ENCODE data around the gene ZBTB43.
"Not testable (repeated sequence)": the region's sequence is repeated elsewhere in the genome, so short reads cannot be mapped to it uniquely, and the experiment has no call there.

ZBTB43 gene

GRCh38 chr9:126790561-126790960 lies 14.3 kb upstream of the ZBTB43 start:
- DNase-seq (ENCODE audit: low read depth in 3 of 3, low spot score in 1 of 3), result no peak

- no peak for DNase-seq (ENCODE audit: low read depth in 3 of 3, low spot score in 1 of 3)
Observed at GRCh38 chr9:126791406-126792230, 13.2 kb upstream of the ZBTB43 start.

DNA sequence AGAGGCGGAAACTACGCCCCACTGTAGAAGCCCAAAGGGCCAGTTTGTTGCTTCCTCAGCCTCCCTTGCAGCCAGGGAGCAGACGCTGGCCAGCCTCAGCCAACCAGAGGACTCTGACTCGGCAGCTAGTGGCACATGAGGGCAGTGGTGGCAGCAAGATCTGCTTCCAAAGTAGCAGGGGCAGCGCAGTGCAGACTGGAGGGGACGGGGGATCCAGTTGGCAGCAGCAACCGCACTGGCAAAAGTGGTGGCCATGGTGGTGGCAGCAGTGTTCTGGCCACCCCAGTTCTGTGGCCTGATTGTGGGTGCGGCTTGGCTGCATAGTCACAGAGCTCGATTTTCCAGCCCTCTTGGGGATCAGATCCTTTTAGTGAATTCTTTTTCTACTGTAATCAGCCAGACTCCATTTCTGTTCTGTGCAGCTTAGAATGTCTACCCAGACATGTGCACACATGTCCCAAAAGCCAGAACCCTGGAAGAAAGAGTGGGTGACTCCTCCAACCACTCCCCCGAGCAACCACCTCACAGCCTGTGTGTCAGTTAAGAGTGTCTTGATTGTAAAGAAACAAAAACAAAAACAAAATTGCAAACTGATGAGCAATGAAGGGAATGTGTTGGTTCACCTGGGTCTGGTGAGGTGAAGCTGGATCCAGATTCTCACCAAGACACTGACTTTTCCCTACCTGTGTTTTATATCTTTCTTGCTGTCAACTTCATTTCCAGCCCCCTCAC lies 11.0 kb upstream of the ZBTB43 start:
- DNase-seq (ENCODE audit: low read depth in 3 of 3, low spot score in 1 of 3), result no peak

GRCh38 chr9:126794441-126794840 lies 10.4 kb upstream of the ZBTB43 start:
- no peak for DNase-seq (ENCODE audit: low read depth in 3 of 3, low spot score in 1 of 3)

DNA sequence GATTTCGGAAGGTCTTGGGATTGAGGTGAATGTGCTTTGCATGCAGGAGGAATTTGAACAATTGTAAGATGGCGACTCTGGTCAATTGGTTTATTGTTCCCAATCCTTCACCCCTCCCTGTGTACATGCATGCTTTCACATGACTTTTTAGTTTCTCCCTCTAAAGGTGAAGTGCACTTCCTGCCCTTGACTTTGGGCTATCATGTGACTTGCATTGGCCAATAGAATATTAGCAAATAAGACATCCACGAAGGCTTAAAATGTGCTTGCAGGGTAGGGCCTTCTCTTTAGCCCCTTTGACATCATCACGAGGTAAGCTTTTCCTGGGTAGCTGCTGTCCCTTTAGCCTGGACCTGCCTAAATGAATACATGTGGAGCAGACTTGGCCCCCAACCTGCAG lies 8.1 kb upstream of the ZBTB43 start:
- no peak for DNase-seq (ENCODE audit: low read depth in 3 of 3, low spot score in 1 of 3)

DNA sequence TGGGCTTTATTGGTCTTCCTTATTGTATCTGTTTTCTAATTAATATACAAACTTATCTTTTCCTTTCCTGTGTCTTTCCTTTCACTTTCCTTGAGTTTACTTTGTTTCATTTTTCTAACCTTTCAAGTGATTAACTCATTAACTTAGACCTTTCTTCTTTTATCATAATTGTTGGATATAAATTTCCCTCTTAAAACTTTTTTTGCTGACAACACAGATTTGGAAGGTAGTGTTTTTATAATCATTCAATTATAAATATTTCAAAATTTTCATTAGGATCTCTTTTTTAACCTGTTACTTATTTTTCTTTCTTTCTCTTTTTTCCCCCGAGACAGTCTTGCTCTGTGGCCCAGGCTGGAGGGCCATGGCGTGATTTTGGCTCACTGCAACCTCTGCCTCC lies 6.9 kb upstream of the ZBTB43 start:
- DNase-seq (ENCODE audit: low read depth in 3 of 3, low spot score in 1 of 3), result no peak

GRCh38 chr9:126799034-126799433 lies 5.8 kb upstream of the ZBTB43 start:
- no peak for DNase-seq (ENCODE audit: low read depth in 3 of 3, low spot score in 1 of 3)

DNA sequence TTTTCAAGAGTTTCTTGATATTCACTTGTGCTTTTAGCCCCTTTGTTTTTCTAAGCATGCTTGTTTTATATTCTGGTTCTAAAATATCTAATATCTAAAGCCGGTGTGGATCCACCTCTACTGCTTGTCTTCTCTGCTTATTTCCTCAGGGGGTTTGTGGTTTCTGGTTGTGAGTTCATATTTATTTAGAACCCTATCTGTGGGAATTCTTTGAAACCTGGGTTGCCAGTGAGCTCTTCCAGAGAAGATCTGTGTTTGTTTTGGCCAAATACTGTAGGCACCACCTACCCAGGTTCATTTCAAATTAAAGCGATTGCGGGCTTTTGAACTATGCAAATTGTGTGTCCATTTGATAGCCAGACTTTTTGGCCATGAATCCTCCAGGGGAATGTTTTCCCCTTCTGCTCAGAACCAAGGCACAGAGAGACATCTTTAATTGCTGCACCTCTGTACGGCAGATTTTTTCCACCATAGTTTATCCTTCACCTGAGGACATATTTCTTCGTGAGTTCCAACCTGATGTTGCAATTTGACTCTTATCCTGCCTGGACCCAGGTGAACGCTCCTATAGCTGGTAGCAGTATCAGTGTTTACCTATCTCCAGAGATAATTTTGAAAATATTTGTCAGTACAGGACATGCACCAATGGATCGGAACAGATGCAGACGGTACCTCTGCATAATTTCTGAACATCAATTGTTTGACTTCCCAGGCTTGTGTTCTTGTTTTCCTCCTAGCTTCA lies 2.4 kb upstream of the ZBTB43 start:
- DNase-seq (ENCODE audit: low read depth in 3 of 3, low spot score in 1 of 3), result no peak

DNA sequence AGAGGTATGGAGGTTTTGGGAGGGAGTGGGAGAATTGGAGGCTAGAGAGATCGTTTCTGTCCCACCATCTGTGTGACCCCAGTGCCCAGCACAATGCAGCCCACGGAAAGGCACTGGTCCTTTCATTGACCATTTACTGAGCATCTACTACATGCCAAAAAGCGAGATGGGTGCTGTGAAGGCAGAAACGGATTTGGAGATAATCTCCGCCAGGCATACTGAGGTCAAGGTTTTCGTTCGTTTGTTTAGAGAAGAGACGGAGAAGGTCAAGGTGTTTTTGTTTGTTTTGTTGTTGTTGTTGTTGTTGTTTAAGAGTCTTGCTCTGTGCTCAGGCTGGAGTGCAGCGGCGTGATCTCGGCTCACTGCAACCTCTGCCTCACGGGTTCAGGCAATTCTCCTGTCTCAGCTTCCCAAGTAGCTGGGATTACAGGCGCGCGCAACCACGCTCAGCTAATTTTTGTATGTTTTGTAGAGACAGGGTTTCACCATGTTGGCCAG lies 593 bp upstream of the ZBTB43 start:
- DNase-seq (ENCODE audit: low read depth in 3 of 3, low spot score in 1 of 3), result no peak

- peak; percentile 39 to 57 (median 53) for DNase-seq (ENCODE audit: low read depth in 3 of 3, low spot score in 1 of 3)
Observed at GRCh38 chr9:126805554-126806262, 868 bp downstream of the ZBTB43 start.

- no peak for DNase-seq (ENCODE audit: low read depth in 3 of 3, low spot score in 1 of 3)
Observed at GRCh38 chr9:126806336-126806735, 1.5 kb downstream of the ZBTB43 start.

DNA sequence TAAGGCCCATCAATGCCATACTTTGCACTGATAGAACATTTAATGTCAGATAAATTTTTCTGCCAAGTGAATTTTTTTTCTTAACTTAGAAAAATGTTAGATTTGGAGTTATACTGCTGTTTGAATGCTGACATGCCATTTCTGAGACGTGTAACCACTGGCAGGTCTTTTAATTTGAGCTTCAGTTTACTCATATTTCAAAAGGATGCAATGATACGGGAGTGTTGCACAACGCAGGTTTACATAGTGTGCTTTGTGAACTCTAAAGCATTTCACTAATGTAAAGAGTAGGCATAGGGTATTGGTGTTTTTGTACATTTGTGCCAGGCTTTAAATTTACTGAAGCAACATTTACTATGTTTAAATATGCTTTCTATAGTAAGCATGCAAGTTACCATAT lies 4.2 kb downstream of the ZBTB43 start:
- DNase-seq (ENCODE audit: low read depth in 3 of 3, low spot score in 1 of 3), result no peak

DNA sequence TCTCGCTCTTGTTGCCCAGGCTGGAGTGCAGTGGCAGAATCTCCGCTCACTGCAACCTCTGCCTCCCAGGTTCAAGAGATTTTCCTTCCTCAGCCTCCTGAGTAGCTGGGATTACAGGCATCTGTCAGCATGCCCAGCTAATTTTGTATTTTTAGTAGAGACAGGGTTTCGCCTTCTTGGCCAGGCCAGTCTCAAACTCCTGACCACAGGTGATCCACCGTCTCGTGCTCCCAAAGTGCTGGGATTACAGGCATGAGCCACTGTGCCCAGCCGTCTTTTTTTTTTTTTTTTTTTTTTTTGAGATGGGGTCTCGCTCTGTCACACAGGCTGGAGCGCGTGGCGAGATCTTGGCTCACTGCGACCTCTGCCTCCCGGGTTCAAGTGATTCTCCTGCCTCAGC lies 5.4 kb downstream of the ZBTB43 start:
- DNase-seq (ENCODE audit: low read depth in 3 of 3, low spot score in 1 of 3), result not testable (repeated sequence)

- DNase-seq (ENCODE audit: low read depth in 3 of 3, low spot score in 1 of 3), result no peak
Observed at GRCh38 chr9:126813072-126813471, 8.2 kb downstream of the ZBTB43 start.

DNA sequence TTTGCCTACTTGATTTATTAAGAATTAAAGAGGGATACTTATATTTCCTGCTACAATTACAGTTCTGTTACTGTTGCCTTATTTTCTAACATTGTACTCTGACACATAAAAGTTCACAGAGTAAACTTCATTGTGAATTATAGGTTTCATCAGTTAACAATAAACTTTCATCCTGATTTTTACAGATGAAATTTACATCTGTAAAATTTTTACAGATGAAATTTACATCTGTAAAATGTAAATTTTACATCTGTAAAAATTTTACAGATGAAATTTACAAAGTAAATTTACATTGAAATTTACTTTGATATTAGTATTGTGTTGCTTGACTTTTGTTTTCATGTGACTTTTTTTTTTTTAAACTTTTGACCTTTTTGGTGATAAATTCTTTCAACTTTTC lies 9.3 kb downstream of the ZBTB43 start:
- DNase-seq (ENCODE audit: low read depth in 3 of 3, low spot score in 1 of 3), result no peak

DNA sequence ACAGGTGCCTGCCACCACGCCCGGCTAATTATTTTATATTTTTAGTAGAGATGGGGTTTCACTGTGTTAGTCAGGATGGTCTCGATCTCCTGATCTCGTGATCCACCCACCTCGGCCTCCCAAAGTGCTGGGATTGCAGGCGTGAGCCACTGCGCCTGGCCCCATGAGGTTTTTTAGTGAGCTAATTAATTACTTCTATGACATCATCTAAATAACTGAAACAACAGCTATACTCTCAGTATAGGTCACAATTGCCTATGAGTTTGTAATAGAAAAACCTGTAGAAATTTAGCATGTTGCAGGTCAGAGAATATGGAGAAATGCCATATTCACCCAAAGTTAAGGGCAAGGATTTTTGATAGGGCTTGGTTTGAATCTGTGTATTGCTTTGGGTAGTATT lies 12.8 kb downstream of the ZBTB43 start:
- DNase-seq (ENCODE audit: low read depth in 3 of 3, low spot score in 1 of 3), result not testable (repeated sequence)

GRCh38 chr9:126818482-126818881 lies 13.6 kb downstream of the ZBTB43 start:
- no peak for DNase-seq (ENCODE audit: low read depth in 3 of 3, low spot score in 1 of 3)

DNA sequence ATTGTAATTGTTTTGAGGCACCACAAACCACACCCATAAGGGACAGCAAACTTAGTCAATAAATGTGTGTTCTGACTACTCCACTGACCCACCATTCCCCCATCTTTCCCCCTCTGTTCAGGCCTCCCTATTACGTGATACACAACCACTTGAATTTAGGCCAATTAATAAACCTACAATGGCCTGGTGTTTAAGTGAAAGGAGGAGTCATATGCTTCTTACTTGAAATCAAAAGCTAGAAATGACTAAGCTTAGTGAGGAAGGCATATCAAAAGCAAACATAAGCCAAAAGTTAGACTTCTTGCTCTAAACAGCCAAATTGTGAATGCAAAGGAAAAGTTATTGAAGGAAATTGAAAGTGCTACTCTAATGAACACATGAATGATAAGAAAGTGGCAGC lies 14.6 kb downstream of the ZBTB43 start:
- no peak for DNase-seq (ENCODE audit: low read depth in 3 of 3, low spot score in 1 of 3)

DNA sequence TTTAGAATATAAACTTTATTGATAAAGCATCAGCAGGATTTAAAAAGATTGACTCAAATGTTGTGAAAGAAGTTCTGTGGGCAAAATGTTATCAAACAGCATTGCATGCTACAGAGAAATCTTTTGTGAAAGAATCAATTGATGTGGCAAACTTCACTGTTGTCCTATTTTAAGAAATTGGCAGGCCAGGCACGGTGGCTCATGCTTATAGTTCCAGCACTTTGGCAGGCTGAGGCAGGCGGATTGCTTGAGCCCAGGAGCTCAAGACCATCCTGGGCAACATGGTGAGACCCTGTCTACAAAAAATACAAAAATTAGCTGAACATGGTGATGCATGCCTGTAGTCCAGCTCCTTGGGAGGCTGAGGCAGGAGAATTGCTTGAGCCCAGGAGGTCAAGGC lies 17.4 kb downstream of the ZBTB43 start:
- DNase-seq (ENCODE audit: low read depth in 3 of 3, low spot score in 1 of 3), result no peak

GRCh38 chr9:126822873-126823272 lies 18.0 kb downstream of the ZBTB43 start:
- no peak for DNase-seq (ENCODE audit: low read depth in 3 of 3, low spot score in 1 of 3)

- not testable (repeated sequence) for DNase-seq (ENCODE audit: low read depth in 3 of 3, low spot score in 1 of 3)
Observed at GRCh38 chr9:126824052-126824451, 19.2 kb downstream of the ZBTB43 start.
